WTC11 (cell line): Measurements from ENCODE around the gene GLT8D1. TPM values are rescaled to one million over a fixed set of nuclear protein-coding genes. Genes with fewer than 3 reads are reported as not detected.

Experiments used
- ATAC-seq: fragments of 200-7000 bp; cut with Tn5 transposase; 2 replicates; pipeline ENCODE4 v1.10.0; 2021; ENCODE audit warnings: mild to moderate bottlenecking, moderate library complexity
- CTCF ChIA-PET: fragments of 300-600 bp; sonication (Branson Sonifier 250); formaldehyde crosslinking; loops from one replicate; lab custom pipeline; 2021; ENCODE audit warnings: antibody characterized with exemption; lab: Charles Lee
- POLR2A ChIA-PET: fragments of 350-600 bp; sonication (Branson Sonifier 250); formaldehyde crosslinking; loops from one replicate; lab custom pipeline; 2021; ENCODE audit warnings: antibody characterized with exemption; lab: Charles Lee
- DNase-seq: peaks from one replicate; pipeline ENCODE4 v3.0.0; 2021; ENCODE audit warnings: low spot score
- H3K27ac Mint-ChIP-seq: 2 replicates; pipeline ENCODE4 v1.8.0; 2021; ENCODE audit warnings: mixed read lengths
- H3K27me3 Mint-ChIP-seq: 2 replicates; pipeline ENCODE4 v1.8.0; 2021; ENCODE audit warnings: low read depth, mild to moderate bottlenecking, moderate library complexity, mixed read lengths
- H3K36me3 Mint-ChIP-seq: 2 replicates; pipeline ENCODE4 v1.8.0; 2021; ENCODE audit warnings: mixed read lengths
- H3K4me1 Mint-ChIP-seq: 2 replicates; pipeline ENCODE4 v1.8.0; 2022; ENCODE audit warnings: mixed read lengths
- H3K4me3 Mint-ChIP-seq: 2 replicates; pipeline ENCODE4 v1.8.0; 2021; ENCODE audit warnings: mild to moderate bottlenecking, moderate library complexity, mixed read lengths
- H3K9me3 Mint-ChIP-seq: 2 replicates; pipeline ENCODE4 v1.8.0; 2021; ENCODE audit warnings: mixed read lengths
- AR ChIP-seq: fragments of 250-450 bp; sonication (Bioruptor Pico); IDR thresholded peaks from 2 replicates; pipeline ENCODE4 v1.9.0; 2021; ENCODE audit warnings: mild to moderate bottlenecking
- ATF6 ChIP-seq: sonication (generic); formaldehyde crosslinking; IDR thresholded peaks from 2 replicates; pipeline ENCODE4 v1.8.1; 2023; ENCODE audit warnings: mild to moderate bottlenecking, missing genetic modification reagents
- E2F1 ChIP-seq: sonication (generic); formaldehyde crosslinking; IDR thresholded peaks from 2 replicates; pipeline ENCODE4 v1.8.0; 2022; ENCODE audit warnings: mild to moderate bottlenecking, missing genetic modification reagents
- FOXJ3 ChIP-seq: sonication (generic); formaldehyde crosslinking; IDR thresholded peaks from 2 replicates; pipeline ENCODE4 v1.9.0; 2021; ENCODE audit warnings: missing genetic modification reagents, mild to moderate bottlenecking, borderline replicate concordance
- GTF2I ChIP-seq: fragments of 250-450 bp; sonication (Bioruptor Pico); conservative IDR thresholded peaks from 2 replicates; pipeline ENCODE4 v1.4.0; 2021; ENCODE audit warnings: mild to moderate bottlenecking
- HMGXB4 ChIP-seq: sonication (generic); formaldehyde crosslinking; IDR thresholded peaks from 2 replicates; pipeline ENCODE4 v1.8.1; 2023; ENCODE audit warnings: mild to moderate bottlenecking, moderate library complexity, missing genetic modification reagents
- NFE2L1 ChIP-seq: sonication (generic); formaldehyde crosslinking; IDR thresholded peaks from 2 replicates; pipeline ENCODE4 v1.8.1; 2023; ENCODE audit warnings: missing genetic modification reagents
- NR3C1 ChIP-seq: sonication (generic); formaldehyde crosslinking; conservative IDR thresholded peaks from 2 replicates; pipeline ENCODE4 v1.8.1; 2023; ENCODE audit warnings: low read depth, mild to moderate bottlenecking, missing genetic modification reagents
- OVOL2 ChIP-seq: fragments of 250-450 bp; sonication (Bioruptor Pico); IDR thresholded peaks from 2 replicates; pipeline ENCODE4 v1.9.0; 2021; ENCODE audit warnings: mild to moderate bottlenecking, borderline replicate concordance
- SP1 ChIP-seq: sonication (generic); formaldehyde crosslinking; conservative IDR thresholded peaks from 2 replicates; pipeline ENCODE4 v1.8.1; 2022; ENCODE audit warnings: missing genetic modification reagents
- TEAD4 ChIP-seq: sonication (generic); formaldehyde crosslinking; IDR thresholded peaks from 2 replicates; pipeline ENCODE4 v1.8.0; 2022; ENCODE audit warnings: mild to moderate bottlenecking, missing genetic modification reagents
- ZNF416 ChIP-seq: fragments of 250-450 bp; sonication (Bioruptor Pico); IDR thresholded peaks from 2 replicates; pipeline ENCODE4 v1.9.0; 2021; ENCODE audit warnings: mild to moderate bottlenecking, inconsistent platforms
- total RNA-seq: library from RNA; stranded (reverse); gene quantifications from 3 replicates; pipeline ENCODE4 v1.2.3, GENCODE V29; 2021
- TF ChIP-seq, protein P1 (sequence below): sonication (generic); formaldehyde crosslinking; IDR thresholded peaks from 2 replicates; pipeline ENCODE4 v1.8.1; 2023; ENCODE audit warnings: mild to moderate bottlenecking, missing genetic modification reagents, moderate library complexity
- TF ChIP-seq, protein P2 (sequence below): fragments of 250-450 bp; sonication (Bioruptor Pico); IDR thresholded peaks from 2 replicates; pipeline ENCODE4 v1.9.0; 2021; ENCODE audit warnings: mild to moderate bottlenecking

Gene GLT8D1
- total RNA-seq, 1 experiment from 2014 or later: 41.2 TPM

- TF ChIP-seq ATF6 (CRISPR knock-in tag) (no peak), E2F1 (CRISPR knock-in tag) (no peak), HMGXB4 (CRISPR knock-in tag) (no peak), SP1 (CRISPR knock-in tag) (no peak), NFE2L1 (no peak), NR3C1 (no peak), ZNF416 (no peak), OVOL2 (CRISPR knock-in tag) (no peak), GTF2I (no peak)
- TF ChIP-seq, protein P1, sequence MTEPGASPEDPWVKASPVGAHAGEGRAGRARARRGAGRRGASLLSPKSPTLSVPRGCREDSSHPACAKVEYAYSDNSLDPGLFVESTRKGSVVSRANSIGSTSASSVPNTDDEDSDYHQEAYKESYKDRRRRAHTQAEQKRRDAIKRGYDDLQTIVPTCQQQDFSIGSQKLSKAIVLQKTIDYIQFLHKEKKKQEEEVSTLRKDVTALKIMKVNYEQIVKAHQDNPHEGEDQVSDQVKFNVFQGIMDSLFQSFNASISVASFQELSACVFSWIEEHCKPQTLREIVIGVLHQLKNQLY (CRISPR knock-in tag): no peak
These were observed 33.9 kb downstream of the GLT8D1 start (continued) for GRCh38 chr3:52671676-52672075.

GRCh38 chr3:52670621-52671521, 34.7 kb downstream of the GLT8D1 start:
- POLR2A ChIA-PET: no interaction called here
- no peaks in the 10 kb centered on the region for H3K27me3 Mint-ChIP-seq

More at GRCh38 chr3:52670621-52671521, 34.7 kb downstream of the GLT8D1 start:
- no peak for DNase-seq
- TF ChIP-seq TEAD4 (CRISPR knock-in tag): no peak
- TF ChIP-seq, protein P2, sequence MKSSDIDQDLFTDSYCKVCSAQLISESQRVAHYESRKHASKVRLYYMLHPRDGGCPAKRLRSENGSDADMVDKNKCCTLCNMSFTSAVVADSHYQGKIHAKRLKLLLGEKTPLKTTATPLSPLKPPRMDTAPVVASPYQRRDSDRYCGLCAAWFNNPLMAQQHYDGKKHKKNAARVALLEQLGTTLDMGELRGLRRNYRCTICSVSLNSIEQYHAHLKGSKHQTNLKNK (CRISPR knock-in tag): no peak
- no peak for TF ChIP-seq FOXJ3
- no peak for TF ChIP-seq AR (CRISPR knock-in tag)
- Mint-ChIP-seq H3K9me3 (no peaks in the 10 kb centered on the region), H3K4me3 (no peak overlapping the region), H3K4me1 (no peaks in the 10 kb centered on the region), H3K27ac (no peak overlapping the region), H3K36me3 (peaks cover 12% of the 10 kb centered on the region; the same call in 1 of the 2 replicates)
- CTCF ChIA-PET: no interaction called here
- ATAC-seq: no peak
